Measurements from ENCODE around the gene KCNH3. TPM values are rescaled to one million over a fixed set of nuclear protein-coding genes. Genes with fewer than 3 reads are reported as not detected.

KCNH3 gene
- total and polyA plus RNA-seq, 2 of the 8 experiments (the other 6 are each of a cell fraction or from before 2014, with no cell fraction given): 0.24 to 0.50 TPM

- Histone ChIP-seq H2BK12ac (ENCODE audit: low read depth, low read length) (no peak overlapping the region), H2BK5ac (ENCODE audit: low read depth, low read length) (no peak overlapping the region; the same call in 1 of the 2 replicates), H2AFZ (ENCODE audit: low read length) (no peak overlapping the region), H3K14ac (ENCODE audit: insufficient read length) (no peak overlapping the region), H3K23me2 (ENCODE audit: low read depth, low read length) (peaks cover 3% of the 10 kb centered on the region; the same call in 1 of the 2 replicates), H3K56ac (replicated peaks; ENCODE audit: insufficient read length, low read depth, low read length) (no peak overlapping the region), H3K4me1 (replicated peaks in 1 of 4; ENCODE audit: control insufficient read depth in 3 of 4, insufficient read depth in 4 of 4, low read length in 3 of 4) (peaks cover 0 to 6% (median 4%) of the 10 kb centered on the region in 4 experiments; a peak in 6 of 7 replicates), H3K36me3 (ENCODE audit: control insufficient read depth in 2 of 4, insufficient read depth in 4 of 4, low read length in 3 of 4) (peaks cover 6 to 16% (median 12%) of the 10 kb centered on the region in 4 experiments; a peak in 6 of 8 replicates), H2AK5ac (ENCODE audit: low read depth, low read length) (no peak overlapping the region), H4K20me1 (replicated peaks in 1 of 2; ENCODE audit: control insufficient read depth in 1 of 2, insufficient read depth in 2 of 2, low read length in 2 of 2) (peaks cover 0 to 5% of the 10 kb centered on the region in 2 experiments), H3K9ac (replicated peaks in 1 of 4; ENCODE audit: extremely low read depth in 1 of 4, low read depth in 3 of 4, low read length in 3 of 4) (no peak overlapping the region), H3K27me3 (replicated peaks in 1 of 4; ENCODE audit: control insufficient read depth in 3 of 4, extremely low read depth in 1 of 4, insufficient read depth in 3 of 4, low read length in 3 of 4) (peaks cover 0 to 21% (median 14%) of the 10 kb centered on the region in 4 experiments; a peak in 6 of 7 replicates), H3K18ac (ENCODE audit: extremely low read depth, low read length) (no peak overlapping the region), H3K4ac (replicated peaks; ENCODE audit: insufficient read length, low read depth, low read length) (no peak overlapping the region), H4K8ac (ENCODE audit: extremely low read depth, insufficient read depth, low read length) (no peak overlapping the region), H2BK15ac (ENCODE audit: low read length) (no peak overlapping the region), H3K4me2 (ENCODE audit: insufficient read depth in 1 of 2, low read depth in 2 of 2, low read length in 2 of 2) (no peak overlapping the region), H3K4me3 (ENCODE audit: extremely low read depth in 1 of 4, insufficient read depth in 2 of 4, low read depth in 3 of 4, low read length in 4 of 4) (no peak overlapping the region), H3K27ac (ENCODE audit: low read depth, low read length) (no peak overlapping the region), H4K91ac (replicated peaks; ENCODE audit: insufficient read length, low read length) (no peak overlapping the region), H3K23ac (ENCODE audit: insufficient read length) (no peak overlapping the region), H3K79me1 (ENCODE audit: low read depth, low read length) (no peaks in the 10 kb centered on the region), H4K5ac (ENCODE audit: insufficient read length, low read depth, low read length) (no peak overlapping the region), H3K9me3 (ENCODE audit: insufficient read depth in 2 of 2, low read depth in 1 of 2, low read length in 1 of 2) (no peaks in the 10 kb centered on the region), H2BK20ac (ENCODE audit: low read length) (no peak overlapping the region), H2BK120ac (replicated peaks; ENCODE audit: low read depth, low read length) (no peak overlapping the region), H3K79me2 (ENCODE audit: control insufficient read depth in 1 of 2, insufficient read depth in 2 of 2, low read length in 2 of 2) (no peaks in the 10 kb centered on the region)
- CTCF ChIA-PET (ENCODE audit: partially characterized antibody): interaction anchor here (0.5 to 14.0 kb wide), 47 partner anchors 9 to 456 kb away, joined by 3 to 171 read pairs (median 5); partner anchors contain the start of genes DNAJC22, FAM186B, KCNH3 and MCRS1
- DNase-seq (ENCODE audit: low read depth in 1 of 2, low spot score in 2 of 2) (no peak), FAIRE-seq (no peak)
- 84% methylated on average over 15 of the region's 15 CpGs; no CpG with 5 or more reads in 1 of the 2 experiments for WGBS, 2 experiments (ENCODE audit: extremely low coverage in 1 of 2, insufficient coverage in 1 of 2, insufficient read length in 1 of 2, insufficient replicate concordance in 2 of 2, low coverage in 1 of 2, low lambda C conversion rate in 2 of 2, missing lambda C conversion rate in 1 of 2)
- POLR2A ChIA-PET (ENCODE audit: partially characterized antibody): interaction anchor here (1.0 to 6.7 kb wide), 8 partner anchors 9 to 231 kb away, joined by 3 to 72 read pairs (median 6); partner anchors contain the start of genes MCRS1, SPATS2 and TROAP
- no peak for TF ChIP-seq CREB1 (IDR thresholded peaks at IDR 0.05)
- no peak for TF ChIP-seq GTF2F1 (IDR thresholded peaks at IDR 0.05; ENCODE audit: borderline replicate concordance, low read depth, low read length)
- TF ChIP-seq POU5F1 (IDR thresholded peaks at IDR 0.05; ENCODE audit: low read depth, low read length): no peak
- no peak for TF ChIP-seq FOSL1 (IDR thresholded peaks at IDR 0.05; ENCODE audit: insufficient read depth, low read depth, low read length)
- no peak for TF ChIP-seq MAX (IDR thresholded peaks at IDR 0.05)
- no peak for TF ChIP-seq KDM1A (IDR thresholded peaks at IDR 0.05; ENCODE audit: borderline replicate concordance, low read length)
- TF ChIP-seq CTCF (IDR thresholded peaks at IDR 0.05; ENCODE audit: control extremely low read depth in 1 of 3, insufficient read depth in 1 of 3, low read depth in 1 of 3, low read length in 3 of 3): no peak
- TF ChIP-seq SP1 (IDR thresholded peaks at IDR 0.05; ENCODE audit: low read depth, low read length): no peak
- TF ChIP-seq SP4 (IDR thresholded peaks at IDR 0.05; ENCODE audit: low read length): no peak
- TF ChIP-seq BRCA1 (IDR thresholded peaks at IDR 0.05; ENCODE audit: low read depth, low read length): no peak
- TF ChIP-seq MAFK (IDR thresholded peaks at IDR 0.05; ENCODE audit: low read depth, low read length): no peak
- no peak for TF ChIP-seq RFX5 (IDR thresholded peaks at IDR 0.05; ENCODE audit: borderline replicate concordance, low read depth, low read length)
Measured at GRCh38 chr12:49554266-49554665, 15.4 kb downstream of the KCNH3 start.

All from H1 (cell line).